Karpas-422 (cell line): ENCODE data around the gene PCSK4. TPM values are rescaled to one million over a fixed set of nuclear protein-coding genes. Genes with fewer than 3 reads are reported as not detected.
"Not testable (repeated sequence)": the region's sequence is repeated elsewhere in the genome, so short reads cannot be mapped to it uniquely, and the experiment has no call there.

Experiments
- DNase-seq: peaks from one replicate; pipeline ENCODE4 v3.0.0-alpha.2; 2015
- H2AFZ ChIP-seq: fragments of 200-600 bp; sonication (generic); 2 replicates; pipeline ENCODE4 v1.6.1; 2014; ENCODE audit warnings: antibody characterized with exemption, low read length, mixed read lengths
- H3K27ac ChIP-seq: fragments of 200-600 bp; sonication (generic); 2 replicates; pipeline ENCODE4 v1.5.1; 2014; ENCODE audit warnings: mild to moderate bottlenecking, low read length, moderate library complexity
- H3K27me3 ChIP-seq: fragments of 200-600 bp; sonication (generic); 2 replicates; pipeline ENCODE4 v1.6.1; 2014; ENCODE audit warnings: low read length, mixed read lengths
- H3K36me3 ChIP-seq: fragments of 200-600 bp; sonication (generic); 2 replicates; pipeline ENCODE4 v1.6.1; 2014; ENCODE audit warnings: low read length, mixed read lengths; ENCODE audit not compliant: insufficient read depth
- H3K4me1 ChIP-seq: fragments of 200-600 bp; sonication (generic); 2 replicates; pipeline ENCODE4 v1.6.1; 2014; ENCODE audit warnings: mild to moderate bottlenecking, low read length, mixed read lengths
- H3K4me2 ChIP-seq: fragments of 200-600 bp; sonication (generic); 2 replicates; pipeline ENCODE4 v1.6.1; 2014; ENCODE audit warnings: low read length, low read depth, mild to moderate bottlenecking; ENCODE audit not compliant: poor library complexity, severe bottlenecking
- H3K4me3 ChIP-seq: fragments of 200-600 bp; sonication (generic); 2 replicates; pipeline ENCODE4 v1.5.1; 2014; ENCODE audit warnings: mild to moderate bottlenecking, antibody characterized with exemption, low read length, mixed read lengths
- H3K79me2 ChIP-seq: fragments of 200-600 bp; sonication (generic); 2 replicates; pipeline ENCODE4 v1.6.1; 2014; ENCODE audit warnings: mild to moderate bottlenecking, low read length, mixed read lengths
- H3K9ac ChIP-seq: fragments of 200-600 bp; sonication (generic); 2 replicates; pipeline ENCODE4 v1.6.0; 2014; ENCODE audit warnings: low read length
- H3K9me2 ChIP-seq: fragments of 200-600 bp; sonication (generic), shearing (Covaris generic); replicated peaks from 2 replicates; pipeline ENCODE4 v1.6.0; 2014; ENCODE audit warnings: mild to moderate bottlenecking, low read length, moderate library complexity; ENCODE audit not compliant: insufficient read depth
- H3K9me3 ChIP-seq: fragments of 300-700, 200-600 bp; sonication (generic); 2 replicates; pipeline ENCODE4 v1.6.1; 2014; ENCODE audit warnings: low read length, mixed read lengths
- H4K20me1 ChIP-seq: fragments of 200-600 bp; sonication (generic); 2 replicates; pipeline ENCODE4 v1.6.1; 2014; ENCODE audit warnings: mild to moderate bottlenecking, antibody characterized with exemption, low read length, low read depth; ENCODE audit not compliant: insufficient read depth
- total RNA-seq: library from RNA; depleted of rRNA; stranded (reverse); fragments of >200 nt; shearing (Covaris generic); gene quantifications from 2 replicates; pipeline ENCODE4 v1.2.3, GENCODE V29; 2014; ENCODE audit warnings: low replicate concordance

PCSK4 gene
- total RNA-seq, 1 experiment from 2014 or later: 2.0 TPM

- H3K4me1 ChIP-seq, H3K27me3 ChIP-seq, H2AFZ ChIP-seq, H3K9ac ChIP-seq, DNase-seq, H3K4me3 ChIP-seq, H3K9me2 ChIP-seq, H3K27ac ChIP-seq, H3K4me2 ChIP-seq, H3K79me2 ChIP-seq, H3K9me3 ChIP-seq, H3K36me3 ChIP-seq, H4K20me1 ChIP-seq: not testable (repeated sequence)
Observed at GRCh38 chr19:1530856-1531255, 40.7 kb upstream of the PCSK4 start.

DNA sequence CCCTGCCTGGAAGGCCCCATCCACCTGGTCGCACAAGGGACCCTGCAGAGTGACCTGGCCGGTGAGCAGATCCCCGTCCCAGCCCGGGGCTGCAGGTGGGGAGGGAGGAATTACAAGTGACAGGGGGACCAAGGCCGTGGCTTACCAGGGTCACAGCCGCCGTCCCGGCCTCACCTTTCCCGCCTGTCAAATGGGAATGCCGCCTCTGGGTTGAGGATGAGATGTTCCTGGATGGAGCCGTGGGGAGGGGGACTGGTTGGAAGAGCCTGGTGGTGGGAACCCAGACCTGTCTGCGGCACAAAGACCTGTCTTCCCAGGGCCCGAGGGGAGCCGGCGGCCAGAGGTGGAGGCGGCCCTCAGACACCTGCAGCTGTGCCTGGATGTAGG lies 39.3 kb upstream of the PCSK4 start:
- Histone ChIP-seq H3K4me1 (no peaks in the 10 kb centered on the region), H3K27ac (no peak overlapping the region), H3K9me2 (no peaks in the 10 kb centered on the region), H4K20me1 (no peaks in the 10 kb centered on the region), H3K9ac (no peak overlapping the region), H3K79me2 (no peaks in the 10 kb centered on the region), H3K4me3 (no peak overlapping the region), H3K27me3 (no peaks in the 10 kb centered on the region), H2AFZ (no peak overlapping the region), H3K36me3 (no peaks in the 10 kb centered on the region), H3K4me2 (no peak overlapping the region), H3K9me3 (no peaks in the 10 kb centered on the region)
- DNase-seq: no peak

GRCh38 chr19:1528596-1529429 lies 38.7 kb upstream of the PCSK4 start:
- Histone ChIP-seq H3K27ac (no peak overlapping the region), H3K36me3 (no peaks in the 10 kb centered on the region), H4K20me1 (no peaks in the 10 kb centered on the region), H3K4me1 (no peaks in the 10 kb centered on the region), H3K4me3 (no peak overlapping the region), H3K4me2 (no peak overlapping the region), H3K9me2 (no peaks in the 10 kb centered on the region), H2AFZ (no peak overlapping the region), H3K9ac (no peak overlapping the region), H3K79me2 (no peaks in the 10 kb centered on the region), H3K9me3 (no peaks in the 10 kb centered on the region), H3K27me3 (no peaks in the 10 kb centered on the region)
- no peak for DNase-seq

- Histone ChIP-seq H3K9me2 (no peaks in the 10 kb centered on the region), H3K36me3 (no peaks in the 10 kb centered on the region), H3K4me3 (no peak overlapping the region), H3K9me3 (no peaks in the 10 kb centered on the region), H4K20me1 (no peaks in the 10 kb centered on the region), H3K4me1 (no peaks in the 10 kb centered on the region), H3K4me2 (no peak overlapping the region), H3K79me2 (no peaks in the 10 kb centered on the region), H3K27ac (no peak overlapping the region), H3K9ac (no peak overlapping the region), H3K27me3 (no peaks in the 10 kb centered on the region), H2AFZ (no peak overlapping the region)
- DNase-seq: no peak
Observed at GRCh38 chr19:1527650-1528309, 37.6 kb upstream of the PCSK4 start.

- Histone ChIP-seq H3K36me3 (no peaks in the 10 kb centered on the region), H3K4me1 (no peaks in the 10 kb centered on the region), H3K9ac (no peak overlapping the region), H3K4me2 (no peak overlapping the region), H3K79me2 (no peaks in the 10 kb centered on the region), H3K9me2 (no peaks in the 10 kb centered on the region), H3K27me3 (no peaks in the 10 kb centered on the region), H4K20me1 (no peaks in the 10 kb centered on the region), H3K4me3 (no peak overlapping the region), H3K9me3 (no peaks in the 10 kb centered on the region), H3K27ac (no peak overlapping the region), H2AFZ (no peak overlapping the region)
- no peak for DNase-seq
Observed at GRCh38 chr19:1526979-1527649, 37.0 kb upstream of the PCSK4 start.

GRCh38 chr19:1526066-1526778 lies 36.1 kb upstream of the PCSK4 start:
- no peaks in the 10 kb centered on the region for H3K9me3 ChIP-seq
- H3K36me3 ChIP-seq: no peaks in the 10 kb centered on the region
- no peak overlapping the region for H3K27ac ChIP-seq
- H2AFZ ChIP-seq: no peak overlapping the region
- no peak overlapping the region for H3K4me3 ChIP-seq
- H3K9me2 ChIP-seq: no peaks in the 10 kb centered on the region
- no peaks in the 10 kb centered on the region; the same call in 1 of the 2 replicates for H3K4me1 ChIP-seq
- H3K79me2 ChIP-seq: no peaks in the 10 kb centered on the region
- no peak overlapping the region for H3K4me2 ChIP-seq
- no peak for DNase-seq
- no peak overlapping the region for H3K9ac ChIP-seq
- H4K20me1 ChIP-seq: no peaks in the 10 kb centered on the region
- no peaks in the 10 kb centered on the region for H3K27me3 ChIP-seq

GRCh38 chr19:1525343-1525742 lies 35.2 kb upstream of the PCSK4 start:
- Histone ChIP-seq H3K4me1 (no peaks in the 10 kb centered on the region; the same call in 1 of the 2 replicates), H3K4me3 (no peak overlapping the region), H3K9me2 (no peaks in the 10 kb centered on the region), H4K20me1 (no peaks in the 10 kb centered on the region), H3K9ac (no peak overlapping the region), H3K4me2 (no peak overlapping the region), H3K27ac (no peak overlapping the region), H3K27me3 (no peaks in the 10 kb centered on the region), H3K36me3 (no peaks in the 10 kb centered on the region), H2AFZ (no peak overlapping the region), H3K79me2 (no peaks in the 10 kb centered on the region), H3K9me3 (no peaks in the 10 kb centered on the region)
- no peak for DNase-seq

GRCh38 chr19:1524972-1525325 lies 34.8 kb upstream of the PCSK4 start:
- H3K9me2 ChIP-seq: no peaks in the 10 kb centered on the region
- H3K27ac ChIP-seq: no peak overlapping the region
- H3K4me3 ChIP-seq: no peak overlapping the region

More at GRCh38 chr19:1524972-1525325, 34.8 kb upstream of the PCSK4 start:
- H2AFZ ChIP-seq: no peak overlapping the region
- H3K9ac ChIP-seq: no peak overlapping the region
- no peaks in the 10 kb centered on the region for H3K79me2 ChIP-seq
- H3K4me1 ChIP-seq: no peaks in the 10 kb centered on the region; the same call in 1 of the 2 replicates
- H3K27me3 ChIP-seq: no peaks in the 10 kb centered on the region
- H4K20me1 ChIP-seq: no peaks in the 10 kb centered on the region
- no peak for DNase-seq
- H3K36me3 ChIP-seq: no peaks in the 10 kb centered on the region
- H3K4me2 ChIP-seq: no peak overlapping the region
- no peaks in the 10 kb centered on the region for H3K9me3 ChIP-seq
